Osteocyte (in vitro differentiated cells): ENCODE measurements around the gene KCNN4. TPM values are rescaled to one million over a fixed set of nuclear protein-coding genes. Genes with fewer than 3 reads are reported as not detected.
A peak's percentile ranks its signal among the peaks of the same experiment; 100 is the strongest.

ENCODE experiments used
- DNase-seq: peaks from one replicate; pipeline ENCODE4 v3.0.0; 2021; ENCODE audit warnings: mixed read lengths; ENCODE audit not compliant: unreplicated experiment; ENCODE audit errors: extremely low spot score
- H3K27ac Mint-ChIP-seq: one replicate; pipeline ENCODE4 v1.8.0; 2021; ENCODE audit warnings: mild to moderate bottlenecking, mixed read lengths; ENCODE audit not compliant: unreplicated experiment
- H3K27me3 Mint-ChIP-seq: one replicate; pipeline ENCODE4 v1.8.0; 2021; ENCODE audit warnings: mixed read lengths; ENCODE audit not compliant: unreplicated experiment
- H3K36me3 Mint-ChIP-seq: one replicate; pipeline ENCODE4 v1.8.0; 2021; ENCODE audit warnings: mixed read lengths; ENCODE audit not compliant: unreplicated experiment
- H3K4me1 Mint-ChIP-seq: one replicate; pipeline ENCODE4 v1.8.0; 2021; ENCODE audit warnings: mixed read lengths; ENCODE audit not compliant: unreplicated experiment
- H3K4me3 Mint-ChIP-seq: one replicate; pipeline ENCODE4 v1.8.0; 2021; ENCODE audit warnings: mild to moderate bottlenecking, moderate library complexity, mixed read lengths; ENCODE audit not compliant: unreplicated experiment
- H3K9me3 Mint-ChIP-seq: one replicate; pipeline ENCODE4 v1.8.0; 2021; ENCODE audit warnings: mixed read lengths; ENCODE audit not compliant: unreplicated experiment
- total RNA-seq: library from RNA; stranded (reverse); gene quantifications from 2 replicates; pipeline ENCODE4 v1.2.1, GENCODE V29; 2021
- TF ChIP-seq, protein P1 (sequence below): fragments of 200-600 bp; sonication (generic); IDR thresholded peaks from 2 replicates; pipeline ENCODE4 v1.5.0; 2021; ENCODE audit warnings: antibody characterized with exemption, mild to moderate bottlenecking, moderate library complexity

Gene KCNN4
- total RNA-seq, 1 donor from 2014 or later = 0.64 TPM

DNA sequence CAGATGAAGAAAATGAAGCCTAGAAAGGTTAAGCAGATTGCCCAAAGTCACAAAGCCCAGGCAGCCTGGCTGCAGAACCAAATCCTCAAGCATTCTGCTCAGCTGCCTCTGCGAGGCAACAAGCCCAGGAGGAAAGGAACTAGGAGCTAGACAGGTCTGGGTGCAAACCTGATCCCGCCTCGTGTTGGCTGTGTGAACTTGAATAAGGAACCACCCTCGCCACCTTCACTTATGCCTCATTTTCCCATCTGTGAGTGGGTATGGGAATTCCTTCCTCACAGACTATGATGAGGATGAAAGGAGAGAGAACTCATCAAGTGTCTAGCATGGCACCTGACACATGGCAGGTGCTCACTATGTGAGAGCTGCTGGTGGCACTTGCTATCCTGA lies 32.6 kb downstream of the KCNN4 start:
- no peaks in the 10 kb centered on the region for H3K9me3 Mint-ChIP-seq
- peaks cover 48% of the 10 kb centered on the region for H3K36me3 Mint-ChIP-seq
- H3K27me3 Mint-ChIP-seq = no peaks in the 10 kb centered on the region
- peaks cover 20% of the 10 kb centered on the region for H3K4me1 Mint-ChIP-seq
- H3K27ac Mint-ChIP-seq = no peak overlapping the region
- no peak overlapping the region for H3K4me3 Mint-ChIP-seq
- no peak for DNase-seq
- TF ChIP-seq, protein P1, sequence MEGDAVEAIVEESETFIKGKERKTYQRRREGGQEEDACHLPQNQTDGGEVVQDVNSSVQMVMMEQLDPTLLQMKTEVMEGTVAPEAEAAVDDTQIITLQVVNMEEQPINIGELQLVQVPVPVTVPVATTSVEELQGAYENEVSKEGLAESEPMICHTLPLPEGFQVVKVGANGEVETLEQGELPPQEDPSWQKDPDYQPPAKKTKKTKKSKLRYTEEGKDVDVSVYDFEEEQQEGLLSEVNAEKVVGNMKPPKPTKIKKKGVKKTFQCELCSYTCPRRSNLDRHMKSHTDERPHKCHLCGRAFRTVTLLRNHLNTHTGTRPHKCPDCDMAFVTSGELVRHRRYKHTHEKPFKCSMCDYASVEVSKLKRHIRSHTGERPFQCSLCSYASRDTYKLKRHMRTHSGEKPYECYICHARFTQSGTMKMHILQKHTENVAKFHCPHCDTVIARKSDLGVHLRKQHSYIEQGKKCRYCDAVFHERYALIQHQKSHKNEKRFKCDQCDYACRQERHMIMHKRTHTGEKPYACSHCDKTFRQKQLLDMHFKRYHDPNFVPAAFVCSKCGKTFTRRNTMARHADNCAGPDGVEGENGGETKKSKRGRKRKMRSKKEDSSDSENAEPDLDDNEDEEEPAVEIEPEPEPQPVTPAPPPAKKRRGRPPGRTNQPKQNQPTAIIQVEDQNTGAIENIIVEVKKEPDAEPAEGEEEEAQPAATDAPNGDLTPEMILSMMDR = no peak

DNA sequence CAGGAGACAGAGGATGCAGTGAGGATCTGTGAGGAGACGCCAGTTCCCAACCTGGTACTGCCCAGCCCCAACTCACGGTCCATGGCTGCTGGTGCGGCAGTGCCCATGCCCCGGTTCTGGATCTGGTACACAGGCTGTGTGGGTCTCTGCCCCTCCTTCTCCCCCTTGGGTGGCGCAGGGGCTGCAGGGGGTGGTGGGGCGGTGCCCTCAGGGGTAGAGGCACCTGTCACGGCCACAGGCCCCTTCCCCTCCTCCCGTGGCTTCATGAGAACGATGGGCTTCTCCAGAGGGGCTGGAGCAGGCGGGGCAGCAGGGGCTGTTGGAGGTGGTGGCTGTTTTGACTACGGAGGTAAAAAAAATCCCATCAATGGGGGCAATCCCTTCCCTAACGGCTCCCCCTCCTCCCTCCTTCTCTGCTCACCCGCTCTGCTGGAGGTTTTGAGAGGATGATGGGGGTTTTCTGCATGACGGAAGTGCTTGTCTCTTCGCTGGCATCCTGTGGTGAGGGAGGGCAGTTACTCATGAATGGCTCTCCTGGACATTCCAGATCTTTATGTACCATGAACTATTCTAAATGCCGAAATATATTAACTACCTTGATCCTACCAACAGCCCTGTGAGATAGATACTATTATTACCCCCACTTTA lies 33.1 kb downstream of the KCNN4 start:
- Mint-ChIP-seq H3K27me3 (no peaks in the 10 kb centered on the region), H3K9me3 (no peaks in the 10 kb centered on the region), H3K4me3 (no peak overlapping the region), H3K27ac (no peak overlapping the region), H3K4me1 (peaks cover 20% of the 10 kb centered on the region), H3K36me3 (peaks cover 48% of the 10 kb centered on the region)
- TF ChIP-seq, protein P1 = no peak
- DNase-seq = no peak

DNA sequence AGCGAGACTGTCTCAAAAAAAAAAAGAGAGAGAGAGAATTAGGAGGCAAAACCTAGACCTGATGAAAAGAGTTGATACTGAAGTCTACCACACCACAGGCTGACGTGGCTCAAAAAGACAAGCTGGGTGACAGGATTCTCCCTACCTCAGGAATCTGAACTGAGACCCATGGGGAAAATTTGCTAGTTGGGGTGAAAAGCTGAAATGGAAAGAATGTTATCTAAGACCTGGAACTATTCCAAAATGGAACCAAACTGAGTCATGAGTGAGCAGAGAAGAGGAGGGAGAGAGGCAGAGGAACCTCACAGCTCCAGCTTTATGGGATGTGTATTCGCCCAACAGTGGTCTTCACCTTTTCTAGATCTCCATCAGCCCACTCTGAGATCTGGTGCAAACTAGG lies 37.7 kb downstream of the KCNN4 start:
- Mint-ChIP-seq H3K4me3 (no peak overlapping the region), H3K27ac (no peak overlapping the region), H3K4me1 (peaks cover 11% of the 10 kb centered on the region), H3K9me3 (no peaks in the 10 kb centered on the region), H3K36me3 (peaks cover 55% of the 10 kb centered on the region), H3K27me3 (no peaks in the 10 kb centered on the region)
- TF ChIP-seq, protein P1 = no peak
- no peak for DNase-seq

DNA sequence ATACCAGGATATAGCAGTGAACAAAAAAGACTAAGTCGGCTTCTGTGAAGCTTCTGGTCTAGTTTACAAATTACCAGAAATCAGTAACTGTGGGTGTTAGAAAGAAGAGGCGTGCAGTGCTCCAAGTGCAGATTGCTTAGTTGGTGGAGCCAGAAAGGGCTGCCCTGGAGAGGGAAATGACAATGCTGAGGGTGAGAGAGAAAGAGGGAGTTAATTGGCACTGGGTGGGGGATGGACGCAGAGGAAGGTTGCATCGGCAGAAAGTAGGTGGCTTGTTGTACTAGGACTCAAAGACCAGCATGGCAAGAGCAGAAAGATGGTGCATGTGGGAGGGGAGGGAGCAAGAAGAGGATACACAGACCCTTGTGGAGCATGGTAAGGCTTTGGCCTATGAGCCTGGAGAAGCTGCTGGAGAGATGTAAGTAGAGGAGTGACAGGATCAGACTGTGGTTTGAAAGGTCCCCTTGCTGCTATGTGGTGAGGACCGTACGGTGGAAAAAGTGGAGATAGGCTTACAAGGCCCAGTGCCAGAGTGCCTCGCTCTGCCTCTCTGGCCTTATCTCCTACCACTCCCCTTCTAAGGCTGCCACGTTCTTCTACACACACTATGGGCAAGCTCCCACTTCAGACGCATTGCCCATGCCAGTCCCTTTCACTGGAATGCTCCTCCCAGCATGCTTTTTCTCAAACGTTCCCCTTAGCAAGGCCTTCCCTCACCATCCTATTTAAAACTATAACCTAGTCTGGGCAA lies 39.5 kb downstream of the KCNN4 start:
- Mint-ChIP-seq H3K9me3 (no peaks in the 10 kb centered on the region), H3K4me1 (peaks cover 16% of the 10 kb centered on the region), H3K4me3 (no peak overlapping the region), H3K27me3 (no peaks in the 10 kb centered on the region), H3K36me3 (peaks cover 59% of the 10 kb centered on the region), H3K27ac (no peak overlapping the region)
- DNase-seq = no peak
- TF ChIP-seq, protein P1 = no peak

DNA sequence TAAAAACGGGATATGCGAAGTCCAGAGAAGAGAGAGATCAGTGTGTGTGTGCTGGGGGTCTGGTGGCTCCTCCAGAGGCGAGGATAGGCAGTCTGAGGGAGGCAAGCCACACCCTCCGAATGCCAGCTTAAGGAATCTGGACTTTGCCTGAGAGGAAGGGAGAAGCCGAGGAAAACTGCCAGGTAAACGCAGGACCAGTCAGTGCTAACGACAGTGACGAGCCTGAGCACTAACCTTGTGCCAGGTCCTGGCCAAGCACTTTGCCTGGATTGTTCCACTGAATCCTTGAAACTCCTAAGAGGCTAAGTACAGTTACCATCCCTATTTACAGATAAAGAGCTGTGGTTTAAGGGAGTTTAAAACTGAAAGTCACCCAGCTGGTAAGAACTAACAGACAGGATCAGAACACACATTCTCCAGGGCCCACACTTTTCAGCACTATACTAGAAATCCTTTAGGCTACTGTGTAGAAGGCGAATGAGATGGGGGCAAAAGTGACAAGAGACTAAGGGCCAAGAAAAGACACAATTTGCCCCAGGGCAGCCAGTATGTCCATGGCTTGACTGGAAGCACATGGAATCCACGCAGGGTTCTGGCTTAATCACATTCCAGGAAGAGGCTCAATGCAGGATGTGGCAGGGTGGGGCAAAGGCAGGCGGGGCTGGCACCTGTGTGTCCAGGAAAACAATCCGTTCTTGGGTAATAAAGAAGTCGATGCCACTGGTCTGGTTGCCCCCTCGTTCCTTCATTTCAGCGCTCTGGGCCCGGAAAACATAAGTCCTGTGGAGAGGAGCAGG lies 41.1 kb downstream of the KCNN4 start:
- Mint-ChIP-seq H3K27me3 (no peaks in the 10 kb centered on the region), H3K27ac (peak overlapping the region; percentile 1), H3K4me3 (no peak overlapping the region), H3K4me1 (peaks cover 22% of the 10 kb centered on the region), H3K9me3 (no peaks in the 10 kb centered on the region), H3K36me3 (peaks cover 55% of the 10 kb centered on the region)
- no peak for DNase-seq
- TF ChIP-seq, protein P1 = no peak
